Esophagus squamous epithelium (tissue), 4 donors: ENCODE measurements around the gene P2RY14.

ENCODE experiments used
- POLR2A ChIP-seq, 4 donors: fragments of 450-650 bp; IDR thresholded peaks; one replicate each; pipeline ENCODE4 v1.6.1; 2017; ENCODE audit warnings: antibody characterized with exemption in 4 of 4, mild to moderate bottlenecking in 4 of 4, moderate library complexity in 3 of 4
- TF ChIP-seq, protein P1 (sequence below), 6 experiments: fragments of 450-650 bp in 4 of 6; fragments of 200-600 bp in 2 of 6; sonication (generic) in 2 of 6; IDR thresholded peaks; one replicate each; pipeline ENCODE4 v1.5.1; 2016 to 2019; ENCODE audit warnings: antibody characterized with exemption in 6 of 6, mild to moderate bottlenecking in 4 of 6, moderate library complexity in 4 of 6

DNA sequence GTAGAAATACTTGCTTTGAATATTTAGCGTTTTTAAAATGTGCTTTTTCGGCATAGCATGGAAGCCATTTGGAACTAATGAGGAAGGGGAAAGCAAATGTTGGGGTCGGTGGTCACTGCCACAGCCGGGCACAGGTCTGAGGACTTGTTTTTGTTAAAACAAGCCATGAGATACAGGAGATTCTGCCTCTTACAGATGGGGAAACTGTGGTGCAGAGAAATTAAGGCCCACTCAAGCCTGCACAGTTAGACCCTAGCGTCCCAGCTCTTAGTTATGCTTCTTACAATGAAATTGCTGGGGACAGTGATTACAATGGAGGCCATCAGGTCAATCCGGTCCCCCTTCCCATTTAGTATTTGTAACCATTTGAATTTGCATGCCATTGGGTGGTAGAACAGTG lies 72.9 kb downstream of the P2RY14 start:
- TF ChIP-seq, protein P1, sequence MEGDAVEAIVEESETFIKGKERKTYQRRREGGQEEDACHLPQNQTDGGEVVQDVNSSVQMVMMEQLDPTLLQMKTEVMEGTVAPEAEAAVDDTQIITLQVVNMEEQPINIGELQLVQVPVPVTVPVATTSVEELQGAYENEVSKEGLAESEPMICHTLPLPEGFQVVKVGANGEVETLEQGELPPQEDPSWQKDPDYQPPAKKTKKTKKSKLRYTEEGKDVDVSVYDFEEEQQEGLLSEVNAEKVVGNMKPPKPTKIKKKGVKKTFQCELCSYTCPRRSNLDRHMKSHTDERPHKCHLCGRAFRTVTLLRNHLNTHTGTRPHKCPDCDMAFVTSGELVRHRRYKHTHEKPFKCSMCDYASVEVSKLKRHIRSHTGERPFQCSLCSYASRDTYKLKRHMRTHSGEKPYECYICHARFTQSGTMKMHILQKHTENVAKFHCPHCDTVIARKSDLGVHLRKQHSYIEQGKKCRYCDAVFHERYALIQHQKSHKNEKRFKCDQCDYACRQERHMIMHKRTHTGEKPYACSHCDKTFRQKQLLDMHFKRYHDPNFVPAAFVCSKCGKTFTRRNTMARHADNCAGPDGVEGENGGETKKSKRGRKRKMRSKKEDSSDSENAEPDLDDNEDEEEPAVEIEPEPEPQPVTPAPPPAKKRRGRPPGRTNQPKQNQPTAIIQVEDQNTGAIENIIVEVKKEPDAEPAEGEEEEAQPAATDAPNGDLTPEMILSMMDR (IDR thresholded peaks at IDR 0.05) = no peak
- TF ChIP-seq POLR2A (IDR thresholded peaks at IDR 0.05) = no peak
